PC-9 (cell line): ENCODE data around the gene ADORA1. TPM values are rescaled to one million over a fixed set of nuclear protein-coding genes. Genes with fewer than 3 reads are reported as not detected.

Source experiments
- BruUV-seq: library from RNA; stranded (reverse); fragments of 400-500 nt; replicated peaks from 2 replicates; lab custom pipeline; 2021; lab: Mats Ljungman, UMichigan
- CTCF ChIA-PET: fragments of 300-600 bp; sonication (Branson Sonifier 250); formaldehyde crosslinking; loops from one replicate; lab custom pipeline; 2022; ENCODE audit warnings: antibody characterized with exemption; lab: Charles Lee
- POLR2A ChIA-PET: fragments of 300-600 bp; sonication (Branson Sonifier 250); formaldehyde crosslinking; loops from one replicate; lab custom pipeline; 2022; ENCODE audit warnings: antibody characterized with exemption; ENCODE audit not compliant: unreplicated experiment; lab: Charles Lee
- DNase-seq, 2 experiments: peaks; one replicate each; pipeline versions ENCODE4 v3.0.0 to v3.0.0-alpha.2; 2015 to 2022; ENCODE audit warnings: mixed read lengths in 1 of 2
- H2AFZ ChIP-seq: fragments of 200-600 bp; sonication (generic); 2 replicates; pipeline ENCODE4 v1.8.1; 2017; ENCODE audit warnings: antibody characterized with exemption
- H3F3A ChIP-seq: fragments of 200-600 bp; sonication (generic); 2 replicates; pipeline ENCODE4 v1.8.1; 2017; ENCODE audit warnings: antibody characterized with exemption, mild to moderate bottlenecking, low read depth; ENCODE audit not compliant: insufficient read depth
- H3K27ac ChIP-seq: fragments of 200-600 bp; sonication (generic); 2 replicates; pipeline ENCODE4 v1.6.1; 2016; ENCODE audit warnings: mixed run types
- H3K27me3 ChIP-seq: fragments of 200-600 bp; sonication (generic); 2 replicates; pipeline ENCODE4 v1.6.1; 2016; ENCODE audit warnings: low read depth, mixed run types; ENCODE audit not compliant: insufficient read depth
- H3K36me3 ChIP-seq: fragments of 200-600 bp; sonication (generic); 2 replicates; pipeline ENCODE4 v1.6.1; 2016; ENCODE audit warnings: low read depth, mixed run types
- H3K4me1 ChIP-seq: fragments of 200-600 bp; sonication (generic); replicated peaks from 2 replicates; pipeline ENCODE4 v1.6.1; 2016; ENCODE audit warnings: mixed run types; ENCODE audit not compliant: insufficient read depth
- H3K4me2 ChIP-seq: fragments of 200-600 bp; sonication (generic); 2 replicates; pipeline ENCODE4 v1.6.1; 2017; ENCODE audit warnings: mixed run types
- H3K4me3 ChIP-seq: fragments of 200-600 bp; sonication (generic); 2 replicates; pipeline ENCODE4 v1.6.1; 2016; ENCODE audit warnings: mixed run types
- H3K79me2 ChIP-seq: fragments of 200-600 bp; sonication (generic); 2 replicates; pipeline ENCODE4 v1.6.1; 2017; ENCODE audit warnings: low read depth, mixed run types
- H3K9me2 ChIP-seq: fragments of 200-600 bp; sonication (generic); 2 replicates; pipeline ENCODE4 v1.8.1; 2017; ENCODE audit warnings: mild to moderate bottlenecking; ENCODE audit not compliant: insufficient read depth
- H3K9me3 ChIP-seq: fragments of 200-600 bp; sonication (generic); 2 replicates; pipeline ENCODE4 v1.8.1; 2016; ENCODE audit warnings: low read depth; ENCODE audit not compliant: insufficient read depth
- H4K20me1 ChIP-seq: fragments of 200-600 bp; sonication (generic); 2 replicates; pipeline ENCODE4 v1.8.1; 2017; ENCODE audit not compliant: insufficient read depth
- CTCF ChIP-seq: fragments of 200-600 bp; sonication (generic); conservative IDR thresholded peaks from 2 replicates; pipeline ENCODE4 v1.6.1; 2017; ENCODE audit warnings: mixed run types, antibody characterized with exemption, mild to moderate bottlenecking, moderate library complexity
- EZH2 ChIP-seq: fragments of 200-600 bp; sonication (generic); IDR thresholded peaks from 2 replicates; pipeline ENCODE4 v1.8.0; 2017; ENCODE audit warnings: antibody characterized with exemption, low read depth
- intact Hi-C: fragments of 100-400 bp; cut with micrococcal nuclease; formaldehyde crosslinking; loops from one replicate; pipeline ENCODE4 v1.10.0; 2022; ENCODE audit not compliant: unreplicated experiment
- total RNA-seq: library from RNA; stranded (reverse); gene quantifications from 2 replicates; pipeline ENCODE4 v1.2.3, GENCODE V29; 2021

Gene ADORA1
- total RNA-seq, 1 experiment from 2014 or later: 8.3 TPM

GRCh38 chr1:203114202-203114601 lies 13.3 kb upstream of the ADORA1 start:
- no peaks in the 10 kb centered on the region for H3K79me2 ChIP-seq
- no peaks in the 10 kb centered on the region for H3K9me2 ChIP-seq
- no TSS peak for BruUV-seq
- no peak for TF ChIP-seq EZH2
- no peak for TF ChIP-seq CTCF
- H3K9me3 ChIP-seq: no peaks in the 10 kb centered on the region
- no peak overlapping the region for H3K4me2 ChIP-seq
- no peaks in the 10 kb centered on the region for H3F3A ChIP-seq
- intact Hi-C loops: no loop called here
- CTCF ChIA-PET: no interaction called here
- no peak overlapping the region for H2AFZ ChIP-seq
- 0 out of 2 replicates have a peak, but pooled peaks cover 10% of the 10 kb centered on the region for H3K27me3 ChIP-seq
- H3K36me3 ChIP-seq: no peaks in the 10 kb centered on the region
- no peak for DNase-seq
- no peak overlapping the region for H3K4me3 ChIP-seq
- POLR2A ChIA-PET: no interaction called here
- H4K20me1 ChIP-seq: no peaks in the 10 kb centered on the region
- no peaks in the 10 kb centered on the region for H3K4me1 ChIP-seq
- H3K27ac ChIP-seq: no peak overlapping the region

GRCh38 chr1:203116091-203116820 lies 11.3 kb upstream of the ADORA1 start:
- no peaks in the 10 kb centered on the region for H3K9me3 ChIP-seq
- H4K20me1 ChIP-seq: no peaks in the 10 kb centered on the region
- H3K27me3 ChIP-seq: no peaks in the 10 kb centered on the region
- ChIA-PET POLR2A (no interaction called here), CTCF (no interaction called here)
- no peak overlapping the region for H3K4me2 ChIP-seq
- BruUV-seq: no TSS peak
- H2AFZ ChIP-seq: no peak overlapping the region
- intact Hi-C loops: loop anchor here (2.0 kb wide), 1 partner anchor 153 kb away; no protein-coding TSS in a partner anchor
- H3K4me1 ChIP-seq: no peaks in the 10 kb centered on the region
- no peak overlapping the region for H3K4me3 ChIP-seq
- H3K79me2 ChIP-seq: no peaks in the 10 kb centered on the region
- H3K9me2 ChIP-seq: no peaks in the 10 kb centered on the region
- no peak for DNase-seq
- no peak for TF ChIP-seq EZH2
- TF ChIP-seq CTCF: no peak
- no peaks in the 10 kb centered on the region for H3K36me3 ChIP-seq
- no peak overlapping the region for H3K27ac ChIP-seq
- H3F3A ChIP-seq: no peaks in the 10 kb centered on the region

DNA sequence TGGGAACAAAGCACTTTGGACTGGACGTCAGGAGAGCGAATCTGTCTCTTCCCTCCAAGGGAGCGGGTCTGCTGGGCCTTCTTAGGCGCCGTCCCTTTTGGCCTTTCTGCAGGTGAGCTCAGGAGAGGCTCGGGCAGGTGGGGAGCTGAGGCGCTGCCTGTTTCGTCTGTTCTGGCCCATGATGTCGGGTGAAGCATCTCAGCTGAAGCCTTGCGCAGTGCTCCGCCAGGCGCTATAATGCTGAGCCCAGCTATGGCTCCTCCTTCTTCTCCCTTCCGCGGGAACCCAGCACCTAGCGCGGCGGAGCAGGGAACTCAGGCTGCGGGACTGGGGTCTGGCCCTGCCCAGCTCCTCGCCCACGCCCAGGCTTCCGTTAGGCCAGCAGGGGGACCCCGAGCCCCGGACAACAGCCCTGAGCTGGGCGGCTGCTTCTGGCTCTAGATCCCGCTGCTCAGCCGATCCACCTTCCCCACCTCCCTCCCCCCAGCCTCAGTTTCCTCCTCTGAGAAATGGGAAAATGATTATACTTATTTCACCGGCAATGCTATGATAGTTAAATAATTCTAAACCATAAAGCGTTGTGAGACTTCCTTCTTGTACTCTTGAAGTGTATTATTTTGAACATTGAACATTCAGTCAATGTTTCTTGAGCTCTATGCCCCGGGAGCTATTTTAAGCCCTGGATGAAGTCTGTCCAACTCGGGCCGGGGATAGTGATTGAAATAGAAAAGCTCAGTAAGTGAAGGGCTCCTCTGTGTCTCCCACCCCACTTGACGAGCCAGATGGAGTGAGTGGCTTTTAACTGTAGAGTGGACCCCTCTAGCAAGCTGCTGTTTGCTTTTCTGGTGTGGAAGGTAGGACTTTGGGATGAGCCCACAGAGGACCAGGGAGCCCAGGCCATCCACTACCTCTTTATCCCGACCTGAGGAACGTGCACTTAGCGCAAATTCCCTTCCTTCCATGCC lies 9.6 kb upstream of the ADORA1 start:
- no peaks in the 10 kb centered on the region for H3F3A ChIP-seq
- intact Hi-C loops: loop anchor here (1.0 to 2.0 kb wide), 4 partner anchors 54 to 151 kb away; no protein-coding TSS in a partner anchor
- H3K79me2 ChIP-seq: no peaks in the 10 kb centered on the region
- H2AFZ ChIP-seq: no peak overlapping the region
- TF ChIP-seq EZH2 (no peak), CTCF (peak; percentile 83)
- H4K20me1 ChIP-seq: no peaks in the 10 kb centered on the region
- no peaks in the 10 kb centered on the region for H3K4me1 ChIP-seq
- no TSS peak for BruUV-seq
- no peak overlapping the region for H3K27ac ChIP-seq
- H3K9me3 ChIP-seq: no peaks in the 10 kb centered on the region
- H3K27me3 ChIP-seq: no peaks in the 10 kb centered on the region
- POLR2A ChIA-PET: no interaction called here
- no peak overlapping the region for H3K4me3 ChIP-seq
- H3K9me2 ChIP-seq: no peaks in the 10 kb centered on the region
- DNase-seq: peak in 1 of 2 experiments; percentile 75
- CTCF ChIA-PET: interaction anchor here (0.5 to 2.4 kb wide), 14 partner anchors 10 to 151 kb away, joined by 3 to 20 read pairs (median 4); partner anchors contain the start of gene ADORA1
- H3K36me3 ChIP-seq: no peaks in the 10 kb centered on the region
- H3K4me2 ChIP-seq: no peak overlapping the region
